Measurements from ENCODE around the gene CDK19. TPM values are rescaled to one million over a fixed set of nuclear protein-coding genes. Genes with fewer than 3 reads are reported as not detected.

CDK19 gene
- polyA plus RNA-seq, 1 donor from 2014 or later, result 40.7 TPM

GRCh38 chr6:110597761-110598160 lies 217.5 kb downstream of the CDK19 start:
- no peak overlapping the region for H2AFZ ChIP-seq (ENCODE audit: low read depth, low read length)
- H3K9ac ChIP-seq (ENCODE audit: low read length), result no peak overlapping the region
- H3K36me3 ChIP-seq (ENCODE audit: insufficient read depth, low read length), result no peaks in the 10 kb centered on the region
- no peaks in the 10 kb centered on the region for H3K27me3 ChIP-seq (ENCODE audit: insufficient read depth, low read depth, low read length)
- no peak overlapping the region for H3K27ac ChIP-seq (ENCODE audit: low read length)
- no peak overlapping the region for H3K4me2 ChIP-seq (ENCODE audit: low read length)
- H3K9me3 ChIP-seq (ENCODE audit: low read length), result no peaks in the 10 kb centered on the region
- no peaks in the 10 kb centered on the region for H4K20me1 ChIP-seq (ENCODE audit: insufficient read depth)
- H3K4me3 ChIP-seq (ENCODE audit: low read length), result no peak overlapping the region
- H3K9me2 ChIP-seq (ENCODE audit: insufficient read depth, low read length), result no peaks in the 10 kb centered on the region
- TF ChIP-seq RAD21 (conservative IDR thresholded peaks at IDR 0.05), result no peak
- TF ChIP-seq EP300 (conservative IDR thresholded peaks at IDR 0.05; ENCODE audit: poor library complexity, severe bottlenecking), result no peak
- TF ChIP-seq TAF1 (IDR thresholded peaks at IDR 0.05; ENCODE audit: low read depth), result no peak
- no peak for TF ChIP-seq POLR2AphosphoS5 (IDR thresholded peaks at IDR 0.05)
- no peak for TF ChIP-seq MXI1 (conservative IDR thresholded peaks at IDR 0.05; ENCODE audit: poor library complexity, severe bottlenecking)
- no peak for TF ChIP-seq SMC3 (conservative IDR thresholded peaks at IDR 0.05; ENCODE audit: poor library complexity)
- no peak for TF ChIP-seq REST (IDR thresholded peaks at IDR 0.05; ENCODE audit: borderline replicate concordance)
- no peak for TF ChIP-seq CTCF (IDR thresholded peaks at IDR 0.05; ENCODE audit: poor library complexity, severe bottlenecking)
- no peak for TF ChIP-seq EZH2 (IDR thresholded peaks at IDR 0.05; ENCODE audit: borderline replicate concordance, insufficient read depth, low read length, poor library complexity, severe bottlenecking)
- no peaks in the 10 kb centered on the region for H3F3A ChIP-seq (ENCODE audit: insufficient read depth, low read length, poor library complexity, severe bottlenecking)
- H3K79me2 ChIP-seq (replicated peaks; ENCODE audit: insufficient read depth, low read length), result no peaks in the 10 kb centered on the region

- Histone ChIP-seq H3F3A (ENCODE audit: insufficient read depth, low read length, poor library complexity, severe bottlenecking) (no peaks in the 10 kb centered on the region), H3K36me3 (ENCODE audit: insufficient read depth, low read length) (no peaks in the 10 kb centered on the region), H3K27me3 (ENCODE audit: insufficient read depth, low read depth, low read length) (no peaks in the 10 kb centered on the region), H4K20me1 (ENCODE audit: insufficient read depth) (no peaks in the 10 kb centered on the region), H2AFZ (ENCODE audit: low read depth, low read length) (no peak overlapping the region), H3K4me2 (ENCODE audit: low read length) (no peak overlapping the region), H3K79me2 (replicated peaks; ENCODE audit: insufficient read depth, low read length) (no peaks in the 10 kb centered on the region), H3K9ac (ENCODE audit: low read length) (no peak overlapping the region), H3K9me3 (ENCODE audit: low read length) (no peaks in the 10 kb centered on the region), H3K27ac (ENCODE audit: low read length) (no peak overlapping the region), H3K9me2 (ENCODE audit: insufficient read depth, low read length) (no peaks in the 10 kb centered on the region), H3K4me3 (ENCODE audit: low read length) (no peak overlapping the region)
- TF ChIP-seq RAD21 (conservative IDR thresholded peaks at IDR 0.05), result no peak
- TF ChIP-seq SMC3 (conservative IDR thresholded peaks at IDR 0.05; ENCODE audit: poor library complexity), result no peak
- TF ChIP-seq MXI1 (conservative IDR thresholded peaks at IDR 0.05; ENCODE audit: poor library complexity, severe bottlenecking), result no peak
These were observed 218.9 kb downstream of the CDK19 start for GRCh38 chr6:110596354-110596753.

GRCh38 chr6:110595112-110595511 lies 220.2 kb downstream of the CDK19 start:
- Histone ChIP-seq H4K20me1 (ENCODE audit: insufficient read depth) (no peaks in the 10 kb centered on the region), H3K36me3 (ENCODE audit: insufficient read depth, low read length) (no peaks in the 10 kb centered on the region), H3K4me2 (ENCODE audit: low read length) (no peak overlapping the region), H3K9ac (ENCODE audit: low read length) (no peak overlapping the region), H3K27ac (ENCODE audit: low read length) (no peak overlapping the region), H3K27me3 (ENCODE audit: insufficient read depth, low read depth, low read length) (no peaks in the 10 kb centered on the region), H3K4me3 (ENCODE audit: low read length) (no peak overlapping the region), H3K9me2 (ENCODE audit: insufficient read depth, low read length) (no peaks in the 10 kb centered on the region), H3F3A (ENCODE audit: insufficient read depth, low read length, poor library complexity, severe bottlenecking) (no peaks in the 10 kb centered on the region), H2AFZ (ENCODE audit: low read depth, low read length) (no peak overlapping the region), H3K79me2 (replicated peaks; ENCODE audit: insufficient read depth, low read length) (no peaks in the 10 kb centered on the region), H3K9me3 (ENCODE audit: low read length) (no peaks in the 10 kb centered on the region)
- TF ChIP-seq RAD21 (conservative IDR thresholded peaks at IDR 0.05) (no peak), MXI1 (conservative IDR thresholded peaks at IDR 0.05; ENCODE audit: poor library complexity, severe bottlenecking) (no peak), POLR2AphosphoS5 (IDR thresholded peaks at IDR 0.05) (no peak), CTCF (IDR thresholded peaks at IDR 0.05; ENCODE audit: poor library complexity, severe bottlenecking) (no peak), EP300 (conservative IDR thresholded peaks at IDR 0.05; ENCODE audit: poor library complexity, severe bottlenecking) (no peak), REST (IDR thresholded peaks at IDR 0.05; ENCODE audit: borderline replicate concordance) (no peak), SMC3 (conservative IDR thresholded peaks at IDR 0.05; ENCODE audit: poor library complexity) (no peak), TAF1 (IDR thresholded peaks at IDR 0.05; ENCODE audit: low read depth) (no peak), EZH2 (IDR thresholded peaks at IDR 0.05; ENCODE audit: borderline replicate concordance, insufficient read depth, low read length, poor library complexity, severe bottlenecking) (no peak)

Data from neural cell (in vitro differentiated cells).